ENCODE data around the gene HAUS1.
A peak's percentile ranks its signal among the peaks of the same experiment; 100 is the strongest.
"Not testable (repeated sequence)": the region's sequence is repeated elsewhere in the genome, so short reads cannot be mapped to it uniquely, and the experiment has no call there.

Gene HAUS1

GRCh38 chr18:46097431-46097800 lies 6.8 kb upstream of the HAUS1 start:
- Histone ChIP-seq H3K36me3 (ENCODE audit: control insufficient read depth, low read depth, low read length) (peaks cover 25% of the 10 kb centered on the region), H3K27me3 (ENCODE audit: control insufficient read depth, insufficient read depth, low read length) (no peaks in the 10 kb centered on the region), H3K9me3 (ENCODE audit: control insufficient read depth, low read depth, low read length) (no peaks in the 10 kb centered on the region), H3K9ac (ENCODE audit: low read length) (peak overlapping the region; percentile 87), H3K4me1 (ENCODE audit: control insufficient read depth, low read depth, low read length) (peaks cover 7% of the 10 kb centered on the region), H3K4me3 (ENCODE audit: low read length) (peak overlapping the region; percentile 90), H3K27ac (ENCODE audit: low read length) (peak overlapping the region; percentile 72)

- Histone ChIP-seq H3K9ac (ENCODE audit: low read length) (peak within 1 kb of the TSS; percentile 87), H3K36me3 (ENCODE audit: control insufficient read depth, low read depth, low read length) (peaks cover 20% of the 10 kb centered on the region), H3K9me3 (ENCODE audit: control insufficient read depth, low read depth, low read length) (no peaks in the 10 kb centered on the region), H3K27ac (ENCODE audit: low read length) (peak within 1 kb of the TSS; percentile 87), H3K4me1 (ENCODE audit: control insufficient read depth, low read depth, low read length) (peaks cover 7% of the 10 kb centered on the region), H3K4me3 (ENCODE audit: low read length) (peak within 1 kb of the TSS; percentile 90), H3K27me3 (ENCODE audit: control insufficient read depth, insufficient read depth, low read length) (no peaks in the 10 kb centered on the region)
Observed at GRCh38 chr18:46097801-46098615, 6.2 kb upstream of the HAUS1 start, which contains the start of gene ATP5F1A. ATP5F1A (minus strand) TSS chr18:46098296; CDS start chr18:46098231, 65 bp downstream.

- Histone ChIP-seq H3K27me3 (ENCODE audit: control insufficient read depth, insufficient read depth, low read length) (no peaks in the 10 kb centered on the region), H3K4me1 (ENCODE audit: control insufficient read depth, low read depth, low read length) (peaks cover 7% of the 10 kb centered on the region), H3K27ac (ENCODE audit: low read length) (peak overlapping the region; percentile 87), H3K36me3 (ENCODE audit: control insufficient read depth, low read depth, low read length) (peaks cover 14% of the 10 kb centered on the region), H3K4me3 (ENCODE audit: low read length) (peak overlapping the region; percentile 90), H3K9me3 (ENCODE audit: control insufficient read depth, low read depth, low read length) (no peaks in the 10 kb centered on the region), H3K9ac (ENCODE audit: low read length) (peak overlapping the region; percentile 87)
Observed at GRCh38 chr18:46098616-46098933, 5.6 kb upstream of the HAUS1 start.

- H3K9ac ChIP-seq (ENCODE audit: low read length) = no peak overlapping the region
- H3K27ac ChIP-seq (ENCODE audit: low read length) = no peak overlapping the region
- H3K4me1 ChIP-seq (ENCODE audit: control insufficient read depth, low read depth, low read length) = peaks cover 7% of the 10 kb centered on the region
- H3K9me3 ChIP-seq (ENCODE audit: control insufficient read depth, low read depth, low read length) = no peaks in the 10 kb centered on the region
- no peak overlapping the region for H3K4me3 ChIP-seq (ENCODE audit: low read length)
- peaks cover 9% of the 10 kb centered on the region for H3K36me3 ChIP-seq (ENCODE audit: control insufficient read depth, low read depth, low read length)
- H3K27me3 ChIP-seq (ENCODE audit: control insufficient read depth, insufficient read depth, low read length) = no peaks in the 10 kb centered on the region
Observed at GRCh38 chr18:46099463-46099862, 4.7 kb upstream of the HAUS1 start.

- H3K27me3 ChIP-seq (ENCODE audit: control insufficient read depth, insufficient read depth, low read length) = no peaks in the 10 kb centered on the region
- peaks cover 33% of the 10 kb centered on the region for H3K36me3 ChIP-seq (ENCODE audit: control insufficient read depth, low read depth, low read length)
- H3K4me3 ChIP-seq (ENCODE audit: low read length) = no peak overlapping the region
- no peak overlapping the region for H3K9ac ChIP-seq (ENCODE audit: low read length)
- H3K27ac ChIP-seq (ENCODE audit: low read length) = no peak overlapping the region
- H3K9me3 ChIP-seq (ENCODE audit: control insufficient read depth, low read depth, low read length) = no peaks in the 10 kb centered on the region
- H3K4me1 ChIP-seq (ENCODE audit: control insufficient read depth, low read depth, low read length) = no peaks in the 10 kb centered on the region
Observed at GRCh38 chr18:46109386-46109785, 5.2 kb downstream of the HAUS1 start.

- Histone ChIP-seq H3K36me3 (ENCODE audit: control insufficient read depth, low read depth, low read length) (peaks cover 34% of the 10 kb centered on the region), H3K9ac (ENCODE audit: low read length) (no peak overlapping the region), H3K4me3 (ENCODE audit: low read length) (no peak overlapping the region), H3K4me1 (ENCODE audit: control insufficient read depth, low read depth, low read length) (no peaks in the 10 kb centered on the region), H3K27ac (ENCODE audit: low read length) (no peak overlapping the region), H3K9me3 (ENCODE audit: control insufficient read depth, low read depth, low read length) (no peaks in the 10 kb centered on the region), H3K27me3 (ENCODE audit: control insufficient read depth, insufficient read depth, low read length) (no peaks in the 10 kb centered on the region)
Observed at GRCh38 chr18:46110406-46110805, 6.2 kb downstream of the HAUS1 start.

GRCh38 chr18:46113751-46114150 lies 9.6 kb downstream of the HAUS1 start:
- Histone ChIP-seq H3K9ac (ENCODE audit: low read length) (no peak overlapping the region), H3K27me3 (ENCODE audit: control insufficient read depth, insufficient read depth, low read length) (no peaks in the 10 kb centered on the region), H3K9me3 (ENCODE audit: control insufficient read depth, low read depth, low read length) (no peaks in the 10 kb centered on the region), H3K36me3 (ENCODE audit: control insufficient read depth, low read depth, low read length) (peaks cover 24% of the 10 kb centered on the region), H3K4me3 (ENCODE audit: low read length) (no peak overlapping the region), H3K4me1 (ENCODE audit: control insufficient read depth, low read depth, low read length) (no peaks in the 10 kb centered on the region), H3K27ac (ENCODE audit: low read length) (no peak overlapping the region)

- H3K4me3 ChIP-seq (ENCODE audit: low read length); H3K4me1 ChIP-seq (ENCODE audit: control insufficient read depth, low read depth, low read length); H3K9me3 ChIP-seq (ENCODE audit: control insufficient read depth, low read depth, low read length); H3K9ac ChIP-seq (ENCODE audit: low read length); H3K27me3 ChIP-seq (ENCODE audit: control insufficient read depth, insufficient read depth, low read length); H3K27ac ChIP-seq (ENCODE audit: low read length): not testable (repeated sequence)
- H3K36me3 ChIP-seq (ENCODE audit: control insufficient read depth, low read depth, low read length) = peaks cover 56% of the 10 kb centered on the region
Observed at GRCh38 chr18:46126625-46127024, 22.4 kb downstream of the HAUS1 start.

GRCh38 chr18:46130061-46130460 lies 25.9 kb downstream of the HAUS1 start:
- Histone ChIP-seq H3K4me3 (ENCODE audit: low read length) (no peak overlapping the region), H3K9me3 (ENCODE audit: control insufficient read depth, low read depth, low read length) (no peaks in the 10 kb centered on the region), H3K4me1 (ENCODE audit: control insufficient read depth, low read depth, low read length) (no peaks in the 10 kb centered on the region), H3K27me3 (ENCODE audit: control insufficient read depth, insufficient read depth, low read length) (no peaks in the 10 kb centered on the region), H3K36me3 (ENCODE audit: control insufficient read depth, low read depth, low read length) (peaks cover 34% of the 10 kb centered on the region), H3K9ac (ENCODE audit: low read length) (no peak overlapping the region), H3K27ac (ENCODE audit: low read length) (no peak overlapping the region)

GRCh38 chr18:46130549-46130948 lies 26.4 kb downstream of the HAUS1 start:
- peaks cover 30% of the 10 kb centered on the region for H3K36me3 ChIP-seq (ENCODE audit: control insufficient read depth, low read depth, low read length)
- H3K27ac ChIP-seq (ENCODE audit: low read length); H3K4me1 ChIP-seq (ENCODE audit: control insufficient read depth, low read depth, low read length); H3K27me3 ChIP-seq (ENCODE audit: control insufficient read depth, insufficient read depth, low read length); H3K9ac ChIP-seq (ENCODE audit: low read length); H3K9me3 ChIP-seq (ENCODE audit: control insufficient read depth, low read depth, low read length); H3K4me3 ChIP-seq (ENCODE audit: low read length): not testable (repeated sequence)

GRCh38 chr18:46133534-46133933 lies 29.3 kb downstream of the HAUS1 start:
- Histone ChIP-seq H3K4me3 (ENCODE audit: low read length) (no peak overlapping the region), H3K36me3 (ENCODE audit: control insufficient read depth, low read depth, low read length) (peaks cover 11% of the 10 kb centered on the region), H3K27ac (ENCODE audit: low read length) (no peak overlapping the region), H3K4me1 (ENCODE audit: control insufficient read depth, low read depth, low read length) (peaks cover 7% of the 10 kb centered on the region), H3K9ac (ENCODE audit: low read length) (no peak overlapping the region), H3K9me3 (ENCODE audit: control insufficient read depth, low read depth, low read length) (no peaks in the 10 kb centered on the region), H3K27me3 (ENCODE audit: control insufficient read depth, insufficient read depth, low read length) (no peaks in the 10 kb centered on the region)
